ENCODE data around the gene INPP5D. TPM values are rescaled to one million over a fixed set of nuclear protein-coding genes. Genes with fewer than 3 reads are reported as not detected.

The INPP5D gene
- total and polyA plus RNA-seq, 3 donors from 2014 or later, result 5.7 to 12.7 (median 11.2) TPM

DNA sequence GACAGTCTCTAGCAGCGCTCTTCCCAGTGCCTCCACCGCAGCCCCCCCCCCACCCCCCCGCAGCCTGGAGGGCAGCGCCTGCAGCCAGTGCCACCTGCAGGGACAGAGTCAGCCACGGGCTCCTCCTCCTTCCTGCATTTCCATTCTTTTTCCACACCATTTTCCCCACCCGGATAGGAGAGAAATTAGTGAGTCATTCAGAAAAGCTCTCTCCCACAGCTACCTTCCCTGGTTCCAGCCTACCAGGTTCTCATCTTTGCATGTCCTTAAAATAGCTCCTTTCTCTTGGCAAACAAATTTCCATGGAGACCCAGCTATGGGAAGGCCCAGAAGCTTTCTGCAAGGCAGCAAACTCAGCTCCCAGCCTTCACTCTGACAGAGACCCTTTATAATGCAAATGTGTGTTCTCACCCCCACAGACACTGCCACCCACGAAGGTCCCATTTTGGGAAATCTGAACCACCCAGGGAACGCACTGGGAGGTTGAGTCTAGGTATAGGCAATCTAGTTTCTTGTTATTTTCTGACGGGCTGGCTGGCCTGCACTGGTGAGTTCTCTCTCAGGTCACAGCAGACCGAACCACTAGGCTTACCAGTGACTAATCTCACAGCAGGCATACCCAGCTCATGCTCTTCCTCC is 149.5 kb downstream of the INPP5D start:
- TF ChIP-seq, protein P1, sequence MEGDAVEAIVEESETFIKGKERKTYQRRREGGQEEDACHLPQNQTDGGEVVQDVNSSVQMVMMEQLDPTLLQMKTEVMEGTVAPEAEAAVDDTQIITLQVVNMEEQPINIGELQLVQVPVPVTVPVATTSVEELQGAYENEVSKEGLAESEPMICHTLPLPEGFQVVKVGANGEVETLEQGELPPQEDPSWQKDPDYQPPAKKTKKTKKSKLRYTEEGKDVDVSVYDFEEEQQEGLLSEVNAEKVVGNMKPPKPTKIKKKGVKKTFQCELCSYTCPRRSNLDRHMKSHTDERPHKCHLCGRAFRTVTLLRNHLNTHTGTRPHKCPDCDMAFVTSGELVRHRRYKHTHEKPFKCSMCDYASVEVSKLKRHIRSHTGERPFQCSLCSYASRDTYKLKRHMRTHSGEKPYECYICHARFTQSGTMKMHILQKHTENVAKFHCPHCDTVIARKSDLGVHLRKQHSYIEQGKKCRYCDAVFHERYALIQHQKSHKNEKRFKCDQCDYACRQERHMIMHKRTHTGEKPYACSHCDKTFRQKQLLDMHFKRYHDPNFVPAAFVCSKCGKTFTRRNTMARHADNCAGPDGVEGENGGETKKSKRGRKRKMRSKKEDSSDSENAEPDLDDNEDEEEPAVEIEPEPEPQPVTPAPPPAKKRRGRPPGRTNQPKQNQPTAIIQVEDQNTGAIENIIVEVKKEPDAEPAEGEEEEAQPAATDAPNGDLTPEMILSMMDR (IDR thresholded peaks at IDR 0.05), result no peak
- no peak for TF ChIP-seq POLR2A (IDR thresholded peaks at IDR 0.05)
- Histone ChIP-seq H3K4me3 (no peak overlapping the region), H3K36me3 (ENCODE audit: low read depth, missing control alignments) (no peaks in the 10 kb centered on the region), H3K4me1 (peaks cover 16% of the 10 kb centered on the region), H3K9me3 (no peaks in the 10 kb centered on the region), H3K27me3 (no peaks in the 10 kb centered on the region), H3K27ac (no peak overlapping the region)
- 50 to 51% methylated on average over 10 of the region's 10 CpGs for WGBS, 2 donors
- intact Hi-C loops (cut with DNase I; ENCODE audit: low total_unique reads), result no loop called here
- no peak for DNase-seq

DNA sequence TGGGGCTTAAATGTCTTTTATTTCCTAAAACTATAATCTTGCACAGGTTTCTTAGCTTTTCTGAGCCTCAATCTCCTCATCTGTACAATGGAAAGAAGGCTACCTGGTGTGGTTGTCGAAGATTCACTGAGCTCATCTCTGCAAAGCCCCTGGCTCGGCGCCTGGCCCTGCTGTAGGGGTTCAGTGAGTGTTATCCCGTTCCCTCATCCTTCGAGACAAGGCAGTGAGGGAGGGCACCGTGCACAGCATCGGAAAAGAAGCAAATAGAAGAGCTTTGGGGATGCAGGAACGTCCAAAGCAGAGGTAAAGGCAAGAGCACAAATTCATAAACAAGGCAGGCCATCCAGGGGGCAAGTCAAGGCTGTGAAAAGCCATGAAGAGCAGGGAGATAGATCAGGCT is 150.1 kb downstream of the INPP5D start:
- Histone ChIP-seq H3K36me3 (ENCODE audit: low read depth, missing control alignments) (no peaks in the 10 kb centered on the region), H3K4me1 (peaks cover 16% of the 10 kb centered on the region), H3K9me3 (no peaks in the 10 kb centered on the region), H3K27me3 (no peaks in the 10 kb centered on the region), H3K27ac (no peak overlapping the region), H3K4me3 (no peak overlapping the region)
- TF ChIP-seq, protein P1 (IDR thresholded peaks at IDR 0.05), result no peak
- no peak for TF ChIP-seq POLR2A (IDR thresholded peaks at IDR 0.05)
- 80 to 96% methylated on average over 8 of the region's 8 CpGs for WGBS, 2 donors
- no peak for DNase-seq
- intact Hi-C loops (cut with DNase I; ENCODE audit: low total_unique reads), result no loop called here

DNA sequence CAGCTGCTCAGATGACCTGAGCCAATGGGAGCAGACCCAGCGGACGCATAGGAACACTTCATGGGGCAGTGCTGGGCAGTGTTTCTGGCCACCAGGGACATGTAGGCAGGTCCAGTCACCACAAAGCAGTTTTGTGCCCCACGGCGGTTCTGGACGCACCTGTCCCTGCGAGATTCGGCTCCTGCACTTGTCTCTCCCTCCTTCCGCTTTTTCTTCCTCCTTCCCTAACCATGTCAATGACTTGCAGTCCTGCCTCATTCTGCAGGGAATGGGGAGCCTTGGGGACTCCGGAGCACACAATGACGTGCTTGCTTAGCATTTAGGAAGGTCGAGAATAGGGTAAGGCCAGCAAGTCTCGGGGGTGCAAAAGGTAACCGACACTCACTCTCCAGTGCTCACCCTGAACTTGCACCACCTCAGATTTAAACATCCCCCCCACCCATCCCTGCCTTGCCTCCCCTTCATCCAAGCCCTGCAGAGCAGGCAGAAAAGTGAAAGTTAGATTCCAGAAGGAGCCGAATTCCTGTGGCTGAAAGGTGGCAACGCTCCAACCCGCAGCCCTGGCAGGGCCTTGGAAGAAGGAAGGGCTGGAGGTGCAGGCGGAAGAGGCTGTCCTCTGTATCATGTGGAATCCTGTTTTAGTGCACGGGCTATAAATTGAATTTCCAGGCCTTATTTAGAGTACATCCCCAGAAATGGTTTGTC is 150.9 kb downstream of the INPP5D start:
- WGBS, 2 donors, result 69 to 72% methylated on average over 17 to 18 of the region's 18 CpGs
- Histone ChIP-seq H3K4me3 (no peak overlapping the region), H3K9me3 (no peaks in the 10 kb centered on the region), H3K27me3 (no peaks in the 10 kb centered on the region), H3K36me3 (ENCODE audit: low read depth, missing control alignments) (no peaks in the 10 kb centered on the region), H3K27ac (no peak overlapping the region), H3K4me1 (peaks cover 16% of the 10 kb centered on the region)
- peak; percentile 67 for DNase-seq
- TF ChIP-seq POLR2A (IDR thresholded peaks at IDR 0.05), result no peak
- TF ChIP-seq, protein P1 (IDR thresholded peaks at IDR 0.05), result no peak
- intact Hi-C loops (cut with DNase I; ENCODE audit: low total_unique reads), result no loop called here

DNA sequence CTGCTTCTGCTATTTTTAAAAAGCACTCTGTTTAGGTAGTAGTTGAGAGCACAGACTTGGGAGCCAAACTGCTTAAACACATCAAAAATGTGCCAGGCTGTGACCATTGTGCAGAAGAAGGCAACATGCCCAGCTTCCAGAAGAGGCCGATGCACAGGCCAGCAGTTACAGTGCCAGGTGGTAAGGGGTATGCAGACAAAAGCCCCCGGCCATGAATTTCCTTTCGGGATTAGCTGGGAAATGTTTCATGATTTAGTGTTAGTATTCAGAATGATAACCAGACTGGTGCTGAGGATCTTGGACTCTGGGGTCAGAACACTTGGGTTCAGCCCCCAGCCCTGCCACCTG is 151.4 kb downstream of the INPP5D start:
- Histone ChIP-seq H3K27me3 (no peaks in the 10 kb centered on the region), H3K27ac (no peak overlapping the region), H3K36me3 (ENCODE audit: low read depth, missing control alignments) (no peaks in the 10 kb centered on the region), H3K4me1 (peaks cover 16% of the 10 kb centered on the region), H3K4me3 (no peak overlapping the region), H3K9me3 (no peaks in the 10 kb centered on the region)
- TF ChIP-seq, protein P1 (IDR thresholded peaks at IDR 0.05), result no peak
- no peak for TF ChIP-seq POLR2A (IDR thresholded peaks at IDR 0.05)
- DNase-seq, result no peak
- intact Hi-C loops (cut with DNase I; ENCODE audit: low total_unique reads), result no loop called here
- WGBS, 2 donors, result 54 to 76% methylated on average over 3 of the region's 3 CpGs

DNA sequence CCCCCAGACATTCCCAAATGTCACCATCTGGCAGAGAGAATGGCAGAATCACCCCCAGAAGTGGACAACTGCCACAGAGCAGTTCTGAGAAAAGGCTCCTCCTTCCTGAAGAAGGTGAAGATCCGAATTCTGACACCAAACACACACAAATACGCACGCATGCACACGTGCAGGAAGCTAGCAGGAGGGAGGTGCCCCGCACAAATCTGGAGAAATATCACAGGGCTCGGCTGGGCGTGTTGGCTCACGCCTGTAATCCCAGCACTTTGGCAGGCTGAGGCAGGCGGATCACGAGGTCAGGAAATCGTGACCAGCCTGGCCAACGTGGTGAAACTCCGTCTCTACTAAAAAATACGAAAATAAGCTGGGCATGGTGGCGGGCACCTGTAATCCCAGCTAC is 152.9 kb downstream of the INPP5D start:
- intact Hi-C loops (cut with DNase I; ENCODE audit: low total_unique reads), result no loop called here
- H3K27ac ChIP-seq, result no peak overlapping the region
- H3K4me3 ChIP-seq, result no peak overlapping the region
- no peaks in the 10 kb centered on the region for H3K27me3 ChIP-seq
- TF ChIP-seq, protein P1 (IDR thresholded peaks at IDR 0.05), result no peak
- TF ChIP-seq POLR2A (IDR thresholded peaks at IDR 0.05), result no peak
- H3K36me3 ChIP-seq (ENCODE audit: low read depth, missing control alignments), result no peaks in the 10 kb centered on the region
- no peak for DNase-seq
- no peaks in the 10 kb centered on the region for H3K9me3 ChIP-seq
- WGBS, 2 donors, result 90 to 95% methylated on average over 15 of the region's 15 CpGs
- H3K4me1 ChIP-seq, result peaks cover 16% of the 10 kb centered on the region

Data from testis (tissue), 3 donors.